WTC11 (cell line): ENCODE results near the gene SHROOM2.

Experiments used
- ATF3 ChIP-seq: sonication (generic); formaldehyde crosslinking; conservative IDR thresholded peaks from 2 replicates; pipeline ENCODE4 v1.8.1; 2022; ENCODE audit warnings: mild to moderate bottlenecking, missing genetic modification reagents
- CTCF ChIP-seq: fragments of 200-600 bp; IDR thresholded peaks from 2 replicates; pipeline ENCODE4 v1.8.0; 2022; ENCODE audit warnings: antibody characterized with exemption
- TEAD4 ChIP-seq: sonication (generic); formaldehyde crosslinking; IDR thresholded peaks from 2 replicates; pipeline ENCODE4 v1.8.0; 2022; ENCODE audit warnings: mild to moderate bottlenecking, missing genetic modification reagents
- ZNF121 ChIP-seq: sonication (generic); formaldehyde crosslinking; IDR thresholded peaks from 2 replicates; pipeline ENCODE4 v1.8.0; 2023; ENCODE audit warnings: missing genetic modification reagents
- ZNF671 ChIP-seq: fragments of 250-450 bp; sonication (Bioruptor Pico); IDR thresholded peaks from 2 replicates; pipeline ENCODE4 v1.8.0; 2021; ENCODE audit warnings: mild to moderate bottlenecking
- ZSCAN18 ChIP-seq: fragments of 250-450 bp; sonication (Bioruptor Pico); IDR thresholded peaks from 2 replicates; pipeline ENCODE4 v2.1.2; 2022; ENCODE audit warnings: mild to moderate bottlenecking, moderate library complexity

- no peak for TF ChIP-seq ATF3 (CRISPR knock-in tag)
- TF ChIP-seq CTCF: no peak
- no peak for TF ChIP-seq ZSCAN18
- no peak for TF ChIP-seq ZNF121
- no peak for TF ChIP-seq ZNF671 (CRISPR knock-in tag)
- TF ChIP-seq TEAD4: no peak
Measured at GRCh38 chrX:9784332-9784731, 1.9 kb upstream of the SHROOM2 start.
